PC-9 (cell line): Measurements from ENCODE around the gene SMOC2. TPM values are rescaled to one million over a fixed set of nuclear protein-coding genes. Genes with fewer than 3 reads are reported as not detected.

Source experiments
- BruUV-seq: library from RNA; stranded (reverse); fragments of 400-500 nt; replicated peaks from 2 replicates; lab custom pipeline; 2021; lab: Mats Ljungman, UMichigan
- CTCF ChIA-PET: fragments of 300-600 bp; sonication (Branson Sonifier 250); formaldehyde crosslinking; loops from one replicate; lab custom pipeline; 2022; ENCODE audit warnings: antibody characterized with exemption; lab: Charles Lee
- POLR2A ChIA-PET: fragments of 300-600 bp; sonication (Branson Sonifier 250); formaldehyde crosslinking; loops from one replicate; lab custom pipeline; 2022; ENCODE audit warnings: antibody characterized with exemption; ENCODE audit not compliant: unreplicated experiment; lab: Charles Lee
- DNase-seq, 2 experiments: peaks; one replicate each; pipeline versions ENCODE4 v3.0.0 to v3.0.0-alpha.2; 2015 to 2022; ENCODE audit warnings: mixed read lengths in 1 of 2
- H2AFZ ChIP-seq: fragments of 200-600 bp; sonication (generic); 2 replicates; pipeline ENCODE4 v1.8.1; 2017; ENCODE audit warnings: antibody characterized with exemption
- H3F3A ChIP-seq: fragments of 200-600 bp; sonication (generic); 2 replicates; pipeline ENCODE4 v1.8.1; 2017; ENCODE audit warnings: antibody characterized with exemption, mild to moderate bottlenecking, low read depth; ENCODE audit not compliant: insufficient read depth
- H3K27ac ChIP-seq: fragments of 200-600 bp; sonication (generic); 2 replicates; pipeline ENCODE4 v1.6.1; 2016; ENCODE audit warnings: mixed run types
- H3K27me3 ChIP-seq: fragments of 200-600 bp; sonication (generic); 2 replicates; pipeline ENCODE4 v1.6.1; 2016; ENCODE audit warnings: low read depth, mixed run types; ENCODE audit not compliant: insufficient read depth
- H3K36me3 ChIP-seq: fragments of 200-600 bp; sonication (generic); 2 replicates; pipeline ENCODE4 v1.6.1; 2016; ENCODE audit warnings: low read depth, mixed run types
- H3K4me1 ChIP-seq: fragments of 200-600 bp; sonication (generic); replicated peaks from 2 replicates; pipeline ENCODE4 v1.6.1; 2016; ENCODE audit warnings: mixed run types; ENCODE audit not compliant: insufficient read depth
- H3K4me2 ChIP-seq: fragments of 200-600 bp; sonication (generic); 2 replicates; pipeline ENCODE4 v1.6.1; 2017; ENCODE audit warnings: mixed run types
- H3K4me3 ChIP-seq: fragments of 200-600 bp; sonication (generic); 2 replicates; pipeline ENCODE4 v1.6.1; 2016; ENCODE audit warnings: mixed run types
- H3K79me2 ChIP-seq: fragments of 200-600 bp; sonication (generic); 2 replicates; pipeline ENCODE4 v1.6.1; 2017; ENCODE audit warnings: low read depth, mixed run types
- H3K9me2 ChIP-seq: fragments of 200-600 bp; sonication (generic); 2 replicates; pipeline ENCODE4 v1.8.1; 2017; ENCODE audit warnings: mild to moderate bottlenecking; ENCODE audit not compliant: insufficient read depth
- H3K9me3 ChIP-seq: fragments of 200-600 bp; sonication (generic); 2 replicates; pipeline ENCODE4 v1.8.1; 2016; ENCODE audit warnings: low read depth; ENCODE audit not compliant: insufficient read depth
- H4K20me1 ChIP-seq: fragments of 200-600 bp; sonication (generic); 2 replicates; pipeline ENCODE4 v1.8.1; 2017; ENCODE audit not compliant: insufficient read depth
- CTCF ChIP-seq: fragments of 200-600 bp; sonication (generic); conservative IDR thresholded peaks from 2 replicates; pipeline ENCODE4 v1.6.1; 2017; ENCODE audit warnings: mixed run types, antibody characterized with exemption, mild to moderate bottlenecking, moderate library complexity
- EZH2 ChIP-seq: fragments of 200-600 bp; sonication (generic); IDR thresholded peaks from 2 replicates; pipeline ENCODE4 v1.8.0; 2017; ENCODE audit warnings: antibody characterized with exemption, low read depth
- intact Hi-C: fragments of 100-400 bp; cut with micrococcal nuclease; formaldehyde crosslinking; loops from one replicate; pipeline ENCODE4 v1.10.0; 2022; ENCODE audit not compliant: unreplicated experiment
- total RNA-seq: library from RNA; stranded (reverse); gene quantifications from 2 replicates; pipeline ENCODE4 v1.2.3, GENCODE V29; 2021

The SMOC2 gene
- total RNA-seq, 1 experiment from 2014 or later, result not detected

GRCh38 chr6:168624540-168624939 is 183.6 kb downstream of the SMOC2 start:
- H3K4me2 ChIP-seq, result no peak overlapping the region
- H3F3A ChIP-seq, result no peaks in the 10 kb centered on the region
- no peaks in the 10 kb centered on the region for H3K27me3 ChIP-seq
- POLR2A ChIA-PET, result no interaction called here
- no peak overlapping the region for H3K27ac ChIP-seq
- H3K79me2 ChIP-seq, result no peaks in the 10 kb centered on the region
- no peaks in the 10 kb centered on the region for H3K4me1 ChIP-seq
- CTCF ChIA-PET, result no interaction called here
- no peaks in the 10 kb centered on the region for H3K9me3 ChIP-seq
- H3K4me3 ChIP-seq, result no peak overlapping the region
- BruUV-seq, result no TSS peak
- no peaks in the 10 kb centered on the region for H3K36me3 ChIP-seq
- TF ChIP-seq EZH2 (no peak), CTCF (no peak)
- no peaks in the 10 kb centered on the region for H3K9me2 ChIP-seq
- H2AFZ ChIP-seq, result no peak overlapping the region
- no peaks in the 10 kb centered on the region for H4K20me1 ChIP-seq
- no peak for DNase-seq
- intact Hi-C loops, result no loop called here

GRCh38 chr6:168624948-168625347 is 184.0 kb downstream of the SMOC2 start:
- Histone ChIP-seq H3K4me1 (no peaks in the 10 kb centered on the region), H3K79me2 (no peaks in the 10 kb centered on the region), H3K36me3 (no peaks in the 10 kb centered on the region), H3K9me2 (no peaks in the 10 kb centered on the region), H2AFZ (no peak overlapping the region), H3K9me3 (no peaks in the 10 kb centered on the region), H3F3A (no peaks in the 10 kb centered on the region), H3K27ac (no peak overlapping the region), H3K4me3 (no peak overlapping the region), H3K4me2 (no peak overlapping the region), H3K27me3 (no peaks in the 10 kb centered on the region), H4K20me1 (no peaks in the 10 kb centered on the region)
- CTCF ChIA-PET, result no interaction called here
- TF ChIP-seq EZH2, result no peak
- TF ChIP-seq CTCF, result no peak
- no peak for DNase-seq
- intact Hi-C loops, result no loop called here
- POLR2A ChIA-PET, result no interaction called here
- BruUV-seq, result no TSS peak

- TF ChIP-seq CTCF, result no peak
- TF ChIP-seq EZH2, result no peak
- no peak overlapping the region for H2AFZ ChIP-seq
- no peak for DNase-seq
- no peaks in the 10 kb centered on the region for H3K36me3 ChIP-seq
- intact Hi-C loops, result no loop called here
- ChIA-PET POLR2A (no interaction called here), CTCF (no interaction called here)
- no peak overlapping the region for H3K27ac ChIP-seq
- H3K4me3 ChIP-seq, result no peak overlapping the region
- no peak overlapping the region for H3K4me2 ChIP-seq
- H3K9me2 ChIP-seq, result no peaks in the 10 kb centered on the region
- H4K20me1 ChIP-seq, result no peaks in the 10 kb centered on the region
- no peaks in the 10 kb centered on the region for H3F3A ChIP-seq
- H3K27me3 ChIP-seq, result no peaks in the 10 kb centered on the region
- BruUV-seq, result no TSS peak
- H3K4me1 ChIP-seq, result no peaks in the 10 kb centered on the region
- no peaks in the 10 kb centered on the region for H3K79me2 ChIP-seq
- H3K9me3 ChIP-seq, result no peaks in the 10 kb centered on the region
Measured at GRCh38 chr6:168625602-168626001, 184.6 kb downstream of the SMOC2 start.
